ENCODE data around the gene RNF115. TPM values are rescaled to one million over a fixed set of nuclear protein-coding genes. Genes with fewer than 3 reads are reported as not detected.

The RNF115 gene
- total and polyA plus RNA-seq, 2 of the 13 experiments (the other 11 are each of a cell fraction or from before 2014, with no cell fraction given): 6.0 to 10.1 TPM

GRCh38 chr1:145729666-145730436, 94.0 kb downstream of the RNF115 start (continued):
- TF ChIP-seq SNAPC4 (CRISPR knock-in tag; IDR thresholded peaks at IDR 0.05) (no peak), HNRNPLL (IDR thresholded peaks at IDR 0.05; ENCODE audit: low read depth, low read length, poor library complexity, severe bottlenecking) (no peak), EEA1 (CRISPR knock-in tag; IDR thresholded peaks at IDR 0.05; ENCODE audit: borderline replicate concordance) (no peak), ZNF609 (CRISPR knock-in tag; IDR thresholded peaks at IDR 0.05; ENCODE audit: borderline replicate concordance) (no peak), ZNF737 (CRISPR knock-in tag; IDR thresholded peaks at IDR 0.05; ENCODE audit: borderline replicate concordance) (no peak), KDM5B (CRISPR knock-in tag; IDR thresholded peaks at IDR 0.05; ENCODE audit: borderline replicate concordance) (no peak), CENPBD1 (CRISPR knock-in tag; IDR thresholded peaks at IDR 0.05; ENCODE audit: borderline replicate concordance, low read depth) (no peak), ZBTB39 (CRISPR knock-in tag; IDR thresholded peaks at IDR 0.05) (no peak)

All from HepG2 (cell line).